Measurements from ENCODE around the gene SLX4.

The SLX4 gene

DNA sequence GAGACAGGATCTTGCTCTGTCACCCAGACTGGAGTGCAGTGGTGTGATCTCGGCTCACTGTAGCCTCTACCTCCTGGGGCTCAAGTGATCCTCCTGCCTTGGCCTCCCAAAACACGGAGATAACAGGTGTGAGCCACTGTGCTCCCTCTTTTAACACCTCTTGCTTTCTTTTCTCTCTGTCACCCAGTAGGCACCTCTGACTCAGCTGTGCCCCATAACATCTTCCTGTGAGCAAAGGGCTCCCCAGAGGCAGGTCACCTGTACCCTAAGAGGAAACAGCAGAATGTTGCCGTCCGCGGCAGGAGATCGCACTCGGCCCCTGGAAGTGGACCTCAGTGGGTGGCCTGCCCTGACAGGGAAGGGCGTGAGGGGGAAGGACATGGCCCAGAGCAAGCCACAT lies 33.3 kb downstream of the SLX4 start:
- no peak for ATAC-seq

DNA sequence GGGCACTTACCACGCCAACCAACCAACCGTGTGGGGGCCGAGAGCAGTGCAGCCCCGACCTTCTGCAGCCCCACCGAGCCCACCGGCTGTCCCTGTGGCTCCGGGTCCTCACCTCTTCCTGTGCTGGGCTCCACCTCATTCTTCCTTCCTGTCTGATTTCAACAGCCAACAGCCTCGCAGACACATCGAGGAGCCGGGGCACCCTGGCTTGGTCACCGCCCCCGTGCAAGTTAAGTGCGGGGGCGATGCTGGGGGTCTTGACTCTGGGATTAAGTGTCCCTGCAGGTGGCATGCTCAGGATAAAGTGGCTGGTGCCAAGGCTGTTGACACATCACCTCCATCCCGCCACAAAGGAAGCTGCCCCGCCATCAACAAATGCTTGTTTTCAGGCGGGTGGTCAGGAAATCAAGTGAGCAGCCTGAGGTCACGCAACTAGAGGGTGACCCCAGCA lies 34.1 kb downstream of the SLX4 start, which contains the start of gene NLRC3:
Gene NLRC3 (minus strand): TSS at position 102 of the 451 bp plus-strand sequence. CDS start 12,367 bp downstream, outside the sequence.
- TF ChIP-seq ZFP30 (CRISPR knock-in tag; IDR thresholded peaks at IDR 0.05) (no peak), ZFP3 (CRISPR knock-in tag; IDR thresholded peaks at IDR 0.05) (no peak), RARB (CRISPR knock-in tag; IDR thresholded peaks at IDR 0.05) (no peak), SNAI2 (CRISPR knock-in tag; IDR thresholded peaks at IDR 0.05) (no peak), GLIS3 (CRISPR knock-in tag; IDR thresholded peaks at IDR 0.05) (no peak), BACH2 (CRISPR knock-in tag; IDR thresholded peaks at IDR 0.05; ENCODE audit: borderline replicate concordance) (no peak), TOX (CRISPR knock-in tag; IDR thresholded peaks at IDR 0.05; ENCODE audit: borderline replicate concordance) (no peak), ARNTL (CRISPR knock-in tag; IDR thresholded peaks at IDR 0.05; ENCODE audit: borderline replicate concordance, low read depth) (no peak), OSR1 (CRISPR knock-in tag; IDR thresholded peaks at IDR 0.05) (no peak), ISL1 (CRISPR knock-in tag; IDR thresholded peaks at IDR 0.05) (no peak), ZNF70 (CRISPR knock-in tag; IDR thresholded peaks at IDR 0.05) (no peak), ZC3H10 (CRISPR knock-in tag; IDR thresholded peaks at IDR 0.05) (no peak)
- TF ChIP-seq, protein P1, sequence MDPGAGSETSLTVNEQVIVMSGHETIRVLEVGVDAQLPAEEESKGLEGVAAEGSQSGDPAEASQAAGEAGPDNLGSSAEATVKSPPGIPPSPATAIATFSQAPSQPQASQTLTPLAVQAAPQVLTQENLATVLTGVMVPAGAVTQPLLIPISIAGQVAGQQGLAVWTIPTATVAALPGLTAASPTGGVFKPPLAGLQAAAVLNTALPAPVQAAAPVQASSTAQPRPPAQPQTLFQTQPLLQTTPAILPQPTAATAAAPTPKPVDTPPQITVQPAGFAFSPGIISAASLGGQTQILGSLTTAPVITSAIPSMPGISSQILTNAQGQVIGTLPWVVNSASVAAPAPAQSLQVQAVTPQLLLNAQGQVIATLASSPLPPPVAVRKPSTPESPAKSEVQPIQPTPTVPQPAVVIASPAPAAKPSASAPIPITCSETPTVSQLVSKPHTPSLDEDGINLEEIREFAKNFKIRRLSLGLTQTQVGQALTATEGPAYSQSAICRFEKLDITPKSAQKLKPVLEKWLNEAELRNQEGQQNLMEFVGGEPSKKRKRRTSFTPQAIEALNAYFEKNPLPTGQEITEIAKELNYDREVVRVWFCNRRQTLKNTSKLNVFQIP (CRISPR knock-in tag; IDR thresholded peaks at IDR 0.05; ENCODE audit: borderline replicate concordance, low read depth) = no peak
- TF ChIP-seq, protein P2, sequence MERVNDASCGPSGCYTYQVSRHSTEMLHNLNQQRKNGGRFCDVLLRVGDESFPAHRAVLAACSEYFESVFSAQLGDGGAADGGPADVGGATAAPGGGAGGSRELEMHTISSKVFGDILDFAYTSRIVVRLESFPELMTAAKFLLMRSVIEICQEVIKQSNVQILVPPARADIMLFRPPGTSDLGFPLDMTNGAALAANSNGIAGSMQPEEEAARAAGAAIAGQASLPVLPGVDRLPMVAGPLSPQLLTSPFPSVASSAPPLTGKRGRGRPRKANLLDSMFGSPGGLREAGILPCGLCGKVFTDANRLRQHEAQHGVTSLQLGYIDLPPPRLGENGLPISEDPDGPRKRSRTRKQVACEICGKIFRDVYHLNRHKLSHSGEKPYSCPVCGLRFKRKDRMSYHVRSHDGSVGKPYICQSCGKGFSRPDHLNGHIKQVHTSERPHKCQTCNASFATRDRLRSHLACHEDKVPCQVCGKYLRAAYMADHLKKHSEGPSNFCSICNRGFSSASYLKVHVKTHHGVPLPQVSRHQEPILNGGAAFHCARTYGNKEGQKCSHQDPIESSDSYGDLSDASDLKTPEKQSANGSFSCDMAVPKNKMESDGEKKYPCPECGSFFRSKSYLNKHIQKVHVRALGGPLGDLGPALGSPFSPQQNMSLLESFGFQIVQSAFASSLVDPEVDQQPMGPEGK (CRISPR knock-in tag; IDR thresholded peaks at IDR 0.05; ENCODE audit: borderline replicate concordance) = no peak
- TF ChIP-seq, protein P3, sequence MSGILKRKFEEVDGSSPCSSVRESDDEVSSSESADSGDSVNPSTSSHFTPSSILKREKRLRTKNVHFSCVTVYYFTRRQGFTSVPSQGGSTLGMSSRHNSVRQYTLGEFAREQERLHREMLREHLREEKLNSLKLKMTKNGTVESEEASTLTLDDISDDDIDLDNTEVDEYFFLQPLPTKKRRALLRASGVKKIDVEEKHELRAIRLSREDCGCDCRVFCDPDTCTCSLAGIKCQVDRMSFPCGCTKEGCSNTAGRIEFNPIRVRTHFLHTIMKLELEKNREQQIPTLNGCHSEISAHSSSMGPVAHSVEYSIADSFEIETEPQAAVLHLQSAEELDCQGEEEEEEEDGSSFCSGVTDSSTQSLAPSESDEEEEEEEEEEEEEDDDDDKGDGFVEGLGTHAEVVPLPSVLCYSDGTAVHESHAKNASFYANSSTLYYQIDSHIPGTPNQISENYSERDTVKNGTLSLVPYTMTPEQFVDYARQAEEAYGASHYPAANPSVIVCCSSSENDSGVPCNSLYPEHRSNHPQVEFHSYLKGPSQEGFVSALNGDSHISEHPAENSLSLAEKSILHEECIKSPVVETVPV (CRISPR knock-in tag; IDR thresholded peaks at IDR 0.05) = no peak
- TF ChIP-seq, protein P4, sequence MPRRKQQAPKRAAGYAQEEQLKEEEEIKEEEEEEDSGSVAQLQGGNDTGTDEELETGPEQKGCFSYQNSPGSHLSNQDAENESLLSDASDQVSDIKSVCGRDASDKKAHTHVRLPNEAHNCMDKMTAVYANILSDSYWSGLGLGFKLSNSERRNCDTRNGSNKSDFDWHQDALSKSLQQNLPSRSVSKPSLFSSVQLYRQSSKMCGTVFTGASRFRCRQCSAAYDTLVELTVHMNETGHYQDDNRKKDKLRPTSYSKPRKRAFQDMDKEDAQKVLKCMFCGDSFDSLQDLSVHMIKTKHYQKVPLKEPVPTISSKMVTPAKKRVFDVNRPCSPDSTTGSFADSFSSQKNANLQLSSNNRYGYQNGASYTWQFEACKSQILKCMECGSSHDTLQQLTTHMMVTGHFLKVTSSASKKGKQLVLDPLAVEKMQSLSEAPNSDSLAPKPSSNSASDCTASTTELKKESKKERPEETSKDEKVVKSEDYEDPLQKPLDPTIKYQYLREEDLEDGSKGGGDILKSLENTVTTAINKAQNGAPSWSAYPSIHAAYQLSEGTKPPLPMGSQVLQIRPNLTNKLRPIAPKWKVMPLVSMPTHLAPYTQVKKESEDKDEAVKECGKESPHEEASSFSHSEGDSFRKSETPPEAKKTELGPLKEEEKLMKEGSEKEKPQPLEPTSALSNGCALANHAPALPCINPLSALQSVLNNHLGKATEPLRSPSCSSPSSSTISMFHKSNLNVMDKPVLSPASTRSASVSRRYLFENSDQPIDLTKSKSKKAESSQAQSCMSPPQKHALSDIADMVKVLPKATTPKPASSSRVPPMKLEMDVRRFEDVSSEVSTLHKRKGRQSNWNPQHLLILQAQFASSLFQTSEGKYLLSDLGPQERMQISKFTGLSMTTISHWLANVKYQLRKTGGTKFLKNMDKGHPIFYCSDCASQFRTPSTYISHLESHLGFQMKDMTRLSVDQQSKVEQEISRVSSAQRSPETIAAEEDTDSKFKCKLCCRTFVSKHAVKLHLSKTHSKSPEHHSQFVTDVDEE (CRISPR knock-in tag; IDR thresholded peaks at IDR 0.05) = no peak
- no peak for ATAC-seq

More for the DNA sequence above, 33.3 kb downstream of the SLX4 start:
- no peak for TF ChIP-seq ZNF565 (CRISPR knock-in tag; conservative IDR thresholded peaks at IDR 0.05; ENCODE audit: low read depth)

DNA sequence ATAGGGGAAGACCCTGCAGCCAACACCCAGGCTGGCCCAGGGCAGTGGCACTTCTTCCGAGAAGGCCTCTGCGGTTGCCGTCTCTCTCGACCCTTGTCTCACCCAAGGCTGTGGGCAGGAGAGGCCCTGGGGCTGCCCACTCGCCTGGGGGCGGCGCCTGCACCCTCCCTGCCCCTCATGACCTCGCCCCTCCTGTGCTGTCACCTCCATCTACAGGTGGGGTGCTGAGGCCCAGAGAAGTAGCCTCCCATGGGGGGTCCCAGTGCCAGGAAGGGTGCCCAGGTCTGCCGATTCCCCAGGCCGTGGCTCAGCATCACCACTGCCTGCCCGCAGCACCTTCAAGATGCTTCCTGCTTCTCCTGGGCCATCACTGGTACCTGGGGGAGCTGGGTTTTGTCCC lies 35.2 kb downstream of the SLX4 start:
- TF ChIP-seq BACH2 (CRISPR knock-in tag; IDR thresholded peaks at IDR 0.05; ENCODE audit: borderline replicate concordance) (no peak), ISL1 (CRISPR knock-in tag; IDR thresholded peaks at IDR 0.05) (no peak), TOX (CRISPR knock-in tag; IDR thresholded peaks at IDR 0.05; ENCODE audit: borderline replicate concordance) (no peak)
- TF ChIP-seq, protein P5, sequence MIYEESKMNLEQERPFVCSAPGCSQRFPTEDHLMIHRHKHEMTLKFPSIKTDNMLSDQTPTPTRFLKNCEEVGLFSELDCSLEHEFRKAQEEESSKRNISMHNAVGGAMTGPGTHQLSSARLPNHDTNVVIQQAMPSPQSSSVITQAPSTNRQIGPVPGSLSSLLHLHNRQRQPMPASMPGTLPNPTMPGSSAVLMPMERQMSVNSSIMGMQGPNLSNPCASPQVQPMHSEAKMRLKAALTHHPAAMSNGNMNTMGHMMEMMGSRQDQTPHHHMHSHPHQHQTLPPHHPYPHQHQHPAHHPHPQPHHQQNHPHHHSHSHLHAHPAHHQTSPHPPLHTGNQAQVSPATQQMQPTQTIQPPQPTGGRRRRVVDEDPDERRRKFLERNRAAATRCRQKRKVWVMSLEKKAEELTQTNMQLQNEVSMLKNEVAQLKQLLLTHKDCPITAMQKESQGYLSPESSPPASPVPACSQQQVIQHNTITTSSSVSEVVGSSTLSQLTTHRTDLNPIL (CRISPR knock-in tag; IDR thresholded peaks at IDR 0.05; ENCODE audit: low read depth) = no peak
- ATAC-seq = no peak

DNA sequence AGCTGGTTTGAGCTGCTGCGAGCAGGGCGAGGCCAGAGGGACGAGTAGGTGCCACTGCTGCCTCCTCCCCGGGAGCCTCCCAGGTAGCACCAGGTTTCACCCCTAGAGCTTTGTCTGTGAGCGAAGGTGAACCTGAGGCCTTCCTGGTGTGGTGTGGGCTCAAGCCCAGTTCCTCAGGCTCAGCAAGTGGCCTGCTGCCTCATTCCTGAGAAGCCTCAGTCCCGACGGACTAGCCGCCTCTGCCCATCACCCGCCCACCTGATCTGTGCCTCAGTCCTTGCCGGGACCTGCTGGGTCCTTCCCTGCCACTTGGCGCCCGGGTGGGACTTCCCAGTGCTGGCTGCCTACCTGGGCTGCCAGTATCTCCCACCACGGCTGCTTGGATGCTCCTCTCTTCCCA lies 35.9 kb downstream of the SLX4 start:
- no peak for ATAC-seq
- TF ChIP-seq, protein P5 (CRISPR knock-in tag; IDR thresholded peaks at IDR 0.05; ENCODE audit: low read depth) = no peak
- TF ChIP-seq GLIS3 (CRISPR knock-in tag; IDR thresholded peaks at IDR 0.05) = no peak
- no peak for TF ChIP-seq SNAI2 (CRISPR knock-in tag; IDR thresholded peaks at IDR 0.05)
- TF ChIP-seq TCF4 (CRISPR knock-in tag; IDR thresholded peaks at IDR 0.05; ENCODE audit: borderline replicate concordance) = no peak
- TF ChIP-seq BACH2 (CRISPR knock-in tag; IDR thresholded peaks at IDR 0.05; ENCODE audit: borderline replicate concordance) = no peak
- TF ChIP-seq ZFP3 (CRISPR knock-in tag; IDR thresholded peaks at IDR 0.05) = no peak
- no peak for TF ChIP-seq ZFP30 (CRISPR knock-in tag; IDR thresholded peaks at IDR 0.05)
- TF ChIP-seq ZNF70 (CRISPR knock-in tag; IDR thresholded peaks at IDR 0.05) = no peak
- TF ChIP-seq ISL1 (CRISPR knock-in tag; IDR thresholded peaks at IDR 0.05) = no peak
- TF ChIP-seq, protein P3 (CRISPR knock-in tag; IDR thresholded peaks at IDR 0.05) = no peak
- TF ChIP-seq ESRRG (CRISPR knock-in tag; IDR thresholded peaks at IDR 0.05) = no peak
